GM21619 (cell line): ENCODE results near the gene FAM120A.

Source experiments
- ATAC-seq: cut with Tn5 transposase; IDR thresholded peaks from one replicate; pipeline ENCODE4 v1.9.1; 2021; ENCODE audit not compliant: unreplicated experiment

FAM120A gene

DNA sequence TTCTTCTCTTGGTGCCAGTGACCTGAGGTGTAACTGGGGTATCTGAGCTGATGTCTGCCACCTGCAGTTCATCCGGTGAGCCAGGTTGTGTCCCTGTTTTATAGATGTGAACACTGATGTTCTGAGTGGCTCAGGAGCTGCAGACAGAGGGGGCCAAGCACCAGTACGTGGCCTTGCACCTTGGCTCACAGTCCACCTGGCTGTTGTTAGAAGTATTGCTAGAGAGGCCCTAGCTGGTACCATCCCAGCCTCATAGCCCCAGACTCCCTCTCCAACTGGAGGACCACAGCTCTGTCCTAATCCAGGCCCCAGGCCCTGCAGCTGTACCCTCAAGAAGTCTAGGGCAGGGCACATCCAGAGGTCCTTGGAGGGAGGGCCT is 141.1 kb downstream of the FAM120A start:
- ATAC-seq = no peak

DNA sequence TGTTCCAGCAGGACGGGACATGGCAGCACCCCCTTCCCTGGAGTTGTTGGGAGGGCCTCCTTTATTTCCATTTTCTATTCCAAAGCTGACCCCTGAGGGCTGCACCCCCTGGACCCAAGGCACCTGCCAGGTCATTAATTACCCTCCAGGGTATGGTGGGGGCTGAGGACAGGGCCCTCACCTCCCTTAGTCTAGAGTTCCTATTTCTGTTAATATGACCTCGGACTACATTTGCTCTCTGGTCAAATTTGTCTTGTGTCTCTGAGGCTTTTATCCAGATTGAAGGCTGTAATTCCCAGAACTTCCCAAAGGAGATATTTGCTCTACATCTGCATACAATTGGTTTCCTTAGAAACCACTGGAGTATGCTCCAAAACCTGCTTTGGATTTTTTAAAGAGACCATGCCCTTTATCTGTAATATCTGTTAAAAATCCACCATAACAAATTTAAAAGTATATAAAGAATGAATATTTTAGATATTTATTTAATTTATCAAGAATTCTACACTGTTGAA is 141.7 kb downstream of the FAM120A start:
- ATAC-seq = no peak

DNA sequence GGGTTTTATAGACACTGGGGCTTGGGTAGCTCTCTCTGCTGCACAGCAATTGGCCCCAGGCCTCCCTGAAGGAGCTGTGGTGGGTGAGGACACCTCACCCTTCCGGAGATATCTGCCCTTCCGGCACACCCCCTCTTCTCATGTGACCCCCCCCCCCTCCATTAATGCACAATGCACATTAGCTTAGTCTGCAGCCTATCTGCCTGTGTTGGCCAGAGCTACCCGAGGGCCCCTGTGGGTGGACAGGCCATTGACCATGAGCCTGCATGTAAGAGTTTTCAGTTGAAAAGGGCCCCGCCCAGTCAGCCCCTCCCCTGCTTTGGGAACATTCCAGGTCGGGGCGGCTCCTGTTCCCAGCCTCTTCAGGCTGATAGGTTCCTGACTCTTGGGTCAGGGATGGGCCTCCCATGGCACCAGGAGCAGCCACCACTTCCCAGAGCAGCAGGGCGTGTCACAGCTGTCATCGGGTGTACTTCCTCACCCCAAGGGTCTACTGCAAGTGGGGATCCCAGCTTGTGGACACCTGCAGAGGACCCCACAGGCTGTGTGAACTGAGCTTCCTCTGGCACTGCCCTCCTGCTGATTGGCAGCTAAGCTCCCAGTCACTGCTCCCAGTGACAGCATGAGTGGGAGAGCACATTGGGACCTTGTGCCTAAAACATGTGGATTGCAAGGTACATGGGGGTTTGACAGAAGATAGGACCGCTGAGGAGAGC is 142.7 kb downstream of the FAM120A start:
- no peak for ATAC-seq

DNA sequence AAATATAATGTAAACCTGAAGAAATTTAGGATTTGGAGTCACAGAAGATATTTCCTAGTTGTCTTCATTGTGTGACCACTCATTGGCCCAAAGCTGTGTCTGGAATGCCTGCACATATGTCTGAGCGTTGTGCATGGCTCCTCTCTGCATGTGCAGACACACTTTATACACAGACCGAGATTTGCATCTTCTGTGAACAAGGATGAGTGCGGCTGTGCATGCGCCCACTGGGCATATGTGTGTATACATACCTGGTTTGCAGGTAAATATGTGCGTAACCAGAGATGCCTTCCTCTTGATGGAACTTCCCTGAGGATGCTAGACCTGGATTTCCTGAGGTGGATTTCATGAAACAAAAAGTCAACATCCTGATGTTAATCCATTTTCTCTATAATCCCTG is 144.0 kb downstream of the FAM120A start:
- no peak for ATAC-seq

DNA sequence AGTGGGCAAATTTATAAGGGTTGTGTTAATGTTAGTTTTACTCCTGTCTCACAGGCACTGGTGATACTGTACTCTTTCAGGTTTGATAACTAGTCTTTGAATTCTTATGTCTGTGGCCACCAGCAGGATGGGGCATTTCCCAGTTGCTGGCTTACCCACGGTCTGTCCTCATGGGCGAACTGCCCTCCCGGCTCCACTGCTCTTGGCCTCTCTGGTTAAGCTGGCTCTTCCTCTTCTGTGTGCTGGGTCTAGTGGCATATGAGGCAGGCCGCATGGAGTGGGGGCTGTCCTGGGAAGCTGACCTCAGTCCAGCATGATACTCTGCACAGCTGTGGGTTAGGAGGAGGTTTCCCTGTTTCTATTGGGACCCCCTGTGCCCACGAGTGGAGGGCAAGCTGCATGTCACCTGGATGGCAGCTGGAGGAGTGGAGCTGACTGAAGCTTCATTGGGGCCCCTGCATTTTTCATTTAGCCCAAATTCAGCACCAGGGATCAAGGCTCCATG is 144.4 kb downstream of the FAM120A start:
- no peak for ATAC-seq

DNA sequence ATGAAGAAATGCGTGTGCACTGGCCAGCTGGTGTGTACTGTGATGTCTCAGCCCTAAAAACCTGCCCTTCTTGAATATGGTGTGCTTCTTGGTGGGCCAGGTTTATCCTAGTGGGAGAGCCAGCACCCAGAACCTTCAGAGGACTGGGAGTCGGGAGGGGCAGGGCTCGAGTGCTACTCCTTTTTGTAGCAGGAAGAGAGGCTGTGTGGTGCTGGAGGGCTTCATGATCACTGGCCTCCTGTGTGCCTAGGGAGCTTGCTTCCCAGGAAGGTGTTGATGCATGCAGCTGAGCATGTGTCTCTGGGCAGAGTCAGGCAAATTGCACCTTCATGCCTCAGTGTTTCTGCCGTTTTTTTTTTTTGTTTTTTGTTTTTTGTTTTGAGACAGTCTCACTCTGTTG is 144.9 kb downstream of the FAM120A start:
- ATAC-seq = no peak

DNA sequence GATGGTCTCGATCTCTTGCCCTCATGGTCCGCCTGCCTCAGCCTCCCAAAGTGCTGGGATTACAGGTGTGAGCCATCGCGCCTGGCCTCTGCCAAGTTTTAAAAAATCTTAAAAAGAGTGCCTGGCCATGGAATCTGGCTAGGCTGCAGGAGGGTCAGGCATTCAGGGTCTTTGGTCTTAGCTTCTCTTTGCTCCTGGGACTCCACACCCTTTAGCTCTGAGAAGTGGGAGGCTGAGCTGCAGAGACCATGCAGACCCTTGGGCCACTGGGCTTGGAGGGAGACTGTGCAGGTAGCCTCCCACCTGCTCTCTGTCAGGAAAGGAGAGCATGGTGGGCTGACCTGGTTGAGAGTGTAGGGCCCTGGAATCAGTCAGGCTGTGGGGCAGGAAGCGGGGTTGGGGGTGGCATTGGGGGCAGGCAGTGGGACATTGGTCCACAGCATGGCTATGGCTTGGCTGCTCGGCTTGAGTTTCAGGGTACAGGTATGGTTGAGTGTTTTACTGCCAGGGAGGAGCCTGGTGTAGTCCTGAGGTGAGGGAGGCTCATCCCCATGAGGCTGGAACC is 145.7 kb downstream of the FAM120A start:
- no peak for ATAC-seq

DNA sequence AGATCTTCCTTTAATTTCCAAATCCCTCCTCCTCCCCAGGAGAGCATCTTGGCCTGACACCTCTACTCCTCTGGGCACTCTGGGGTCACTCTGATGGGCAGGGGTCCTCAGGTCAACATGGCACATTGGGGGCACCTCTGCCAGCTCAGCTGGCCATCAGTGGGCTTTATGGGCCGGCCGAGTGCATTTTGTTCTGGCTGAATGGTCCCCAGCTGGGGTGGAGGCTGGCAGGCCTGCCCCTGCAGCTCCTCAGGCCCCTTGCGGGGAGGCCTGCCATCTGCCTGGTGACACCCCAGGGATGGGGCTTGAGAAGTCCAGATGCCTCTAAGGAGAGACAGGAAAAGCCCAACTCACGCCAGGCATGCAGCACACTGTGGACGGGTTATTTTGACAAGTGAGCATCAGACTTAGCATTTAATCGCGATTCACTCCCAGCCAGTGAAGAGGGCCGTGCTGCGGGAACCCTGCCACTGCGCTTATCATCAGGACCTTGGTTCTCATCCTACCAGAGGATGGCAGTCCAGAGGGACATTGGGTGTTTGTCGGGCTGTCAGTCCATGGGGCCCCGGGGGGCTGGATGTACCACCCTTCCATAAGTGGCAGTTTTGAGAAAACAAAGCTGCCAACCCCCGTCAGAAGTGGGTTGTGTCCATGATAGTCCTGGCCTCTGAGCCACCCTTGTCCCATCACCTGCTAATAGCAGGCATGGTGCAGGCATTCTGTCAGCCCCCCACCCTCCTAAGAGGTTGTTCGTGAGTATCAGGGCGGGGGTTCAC is 146.6 kb downstream of the FAM120A start:
- no peak for ATAC-seq

DNA sequence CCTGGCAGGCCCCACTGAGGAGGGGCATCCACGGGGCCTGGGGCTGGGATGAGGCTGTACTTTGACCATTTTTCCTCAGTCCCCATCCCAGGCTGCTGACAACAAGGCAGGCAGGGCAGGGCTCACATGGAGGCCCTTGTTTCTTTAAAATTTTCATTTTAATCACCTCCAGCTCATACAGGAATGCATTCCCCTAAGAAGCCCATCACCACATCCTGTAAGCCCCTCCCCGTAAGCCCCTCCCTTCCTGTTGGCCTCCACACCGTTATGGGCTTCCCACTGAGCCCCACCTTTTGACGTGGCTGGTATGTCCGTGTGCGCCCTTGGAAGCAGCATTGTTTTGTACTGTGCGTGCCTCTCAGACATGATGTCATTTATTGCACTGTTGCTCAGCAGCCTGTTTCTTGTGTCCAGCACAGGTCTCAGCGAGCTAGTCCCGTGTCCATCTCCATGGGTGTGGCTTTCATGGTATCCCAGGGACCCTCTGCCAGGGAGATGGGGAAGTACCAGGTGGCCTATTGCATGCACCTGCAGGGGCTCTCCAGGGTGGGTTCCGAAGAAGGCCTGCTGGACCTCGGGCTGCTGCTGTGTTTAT is 147.3 kb downstream of the FAM120A start:
- ATAC-seq = no peak

DNA sequence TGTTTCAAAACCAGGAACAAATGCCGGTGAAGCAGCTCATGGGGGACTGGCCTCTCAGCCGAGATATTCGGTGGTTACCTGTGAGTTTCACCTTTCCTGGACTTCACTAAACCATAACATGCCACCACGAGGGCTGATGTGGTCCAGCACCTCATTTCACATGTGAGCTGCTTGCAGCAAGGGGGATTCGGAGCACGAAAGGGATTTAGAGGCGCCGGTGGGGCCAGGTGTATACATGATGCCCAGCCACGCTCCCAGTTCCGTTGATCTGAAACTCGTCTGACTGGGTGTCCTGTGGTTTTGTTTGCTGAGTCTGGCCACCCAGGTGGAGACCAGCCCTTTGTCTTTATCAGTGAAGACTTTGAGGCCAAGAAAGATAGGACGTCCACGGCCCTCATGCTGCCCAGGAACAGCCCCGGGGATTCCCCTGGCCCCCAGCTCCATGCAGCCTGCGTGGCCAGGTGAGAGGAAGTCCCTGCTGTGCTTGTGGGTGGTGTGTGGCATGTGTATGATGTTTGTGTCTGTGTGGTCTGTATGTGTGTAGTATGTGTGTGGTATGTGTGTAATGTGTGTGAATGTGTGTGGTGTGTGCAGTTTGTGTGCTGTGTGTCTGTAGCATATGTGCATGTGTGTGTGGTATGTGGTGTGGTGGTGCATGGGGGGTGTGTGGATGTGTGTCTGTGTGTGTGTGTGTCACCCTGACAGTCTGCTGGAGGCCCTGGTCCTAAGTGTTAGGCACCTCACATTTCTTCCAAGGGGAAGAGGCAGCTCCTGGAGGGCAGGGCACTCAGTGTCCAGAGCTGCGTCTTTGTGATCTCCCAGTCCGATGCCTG is 148.3 kb downstream of the FAM120A start:
- ATAC-seq = no peak

DNA sequence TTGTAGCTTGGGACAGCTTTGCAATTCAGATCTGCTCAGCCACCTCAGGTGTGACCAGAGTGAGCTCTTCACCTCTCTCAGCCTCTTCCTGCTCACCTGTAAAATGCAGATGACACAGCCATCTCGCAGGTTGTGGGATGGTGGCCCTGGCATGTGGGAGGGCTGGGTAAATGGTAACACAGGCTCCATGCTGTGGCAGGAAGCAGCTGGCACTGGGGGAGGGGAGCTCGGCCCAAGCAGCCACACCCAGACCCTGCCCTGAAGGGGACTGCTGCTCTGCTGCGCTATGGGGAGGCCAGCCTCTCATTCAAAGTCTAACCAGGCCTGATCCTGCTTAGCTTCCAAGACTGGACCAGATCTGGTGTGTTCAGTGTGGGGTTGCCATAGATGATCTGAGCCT is 149.0 kb downstream of the FAM120A start:
- no peak for ATAC-seq

DNA sequence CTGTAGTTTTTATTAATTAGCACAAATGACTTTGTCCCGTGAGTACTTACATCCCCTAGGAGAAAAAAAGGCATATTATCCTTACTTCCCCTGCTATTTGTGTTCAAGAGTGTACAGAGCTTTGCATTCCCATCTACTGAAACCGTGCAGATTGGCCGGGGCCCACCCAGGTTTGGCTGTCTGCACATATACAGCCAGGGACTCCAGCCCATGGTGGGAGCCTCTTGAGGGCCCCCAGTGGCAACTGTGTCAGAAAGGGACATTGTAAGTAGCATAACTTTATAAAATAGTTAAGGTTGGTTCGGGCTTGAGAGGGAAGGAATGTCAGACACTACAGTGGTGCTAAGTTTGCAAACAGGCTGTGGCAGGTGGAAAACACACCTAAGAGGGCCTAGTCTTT is 149.6 kb downstream of the FAM120A start:
- ATAC-seq = no peak

DNA sequence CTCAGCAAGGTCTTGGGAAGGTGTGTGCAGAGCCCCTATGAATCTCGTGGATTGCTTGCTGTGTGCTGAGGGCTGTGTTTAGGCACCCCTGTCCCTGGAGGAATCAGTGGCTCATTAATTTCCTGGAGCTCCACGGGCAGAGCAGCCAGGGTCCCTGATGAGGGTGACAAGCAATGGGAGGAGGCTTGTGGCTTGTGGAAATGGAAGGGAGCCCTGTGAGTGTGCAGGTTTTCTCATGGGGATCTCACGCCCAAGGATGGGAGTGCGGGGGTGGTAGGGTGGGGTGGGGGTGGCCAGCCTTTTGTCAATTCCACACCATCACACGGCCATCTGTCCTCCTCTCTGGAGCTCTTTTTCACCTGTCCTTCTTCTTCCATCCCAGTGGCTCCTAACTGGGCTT is 150.2 kb downstream of the FAM120A start:
- ATAC-seq = no peak

DNA sequence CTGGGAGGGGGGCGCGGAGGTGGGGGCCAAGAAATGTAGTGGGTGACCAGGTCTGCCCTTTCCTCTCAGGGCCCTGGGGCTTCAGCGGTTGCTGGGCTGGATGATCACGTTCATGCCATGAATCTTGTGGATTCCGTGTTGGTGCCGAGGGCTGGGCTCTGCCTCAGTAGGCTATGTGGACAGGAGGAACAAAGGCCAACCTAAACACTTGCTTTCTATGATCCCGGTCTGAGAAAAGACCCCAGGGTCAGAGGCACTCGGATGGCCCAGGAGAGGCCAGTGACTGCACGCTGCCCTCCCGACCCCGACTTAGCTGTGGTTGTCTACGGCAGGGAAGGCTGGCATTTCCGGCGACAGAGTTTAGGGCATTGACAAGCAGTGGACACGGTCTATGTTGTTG is 151.5 kb downstream of the FAM120A start:
- ATAC-seq = no peak

DNA sequence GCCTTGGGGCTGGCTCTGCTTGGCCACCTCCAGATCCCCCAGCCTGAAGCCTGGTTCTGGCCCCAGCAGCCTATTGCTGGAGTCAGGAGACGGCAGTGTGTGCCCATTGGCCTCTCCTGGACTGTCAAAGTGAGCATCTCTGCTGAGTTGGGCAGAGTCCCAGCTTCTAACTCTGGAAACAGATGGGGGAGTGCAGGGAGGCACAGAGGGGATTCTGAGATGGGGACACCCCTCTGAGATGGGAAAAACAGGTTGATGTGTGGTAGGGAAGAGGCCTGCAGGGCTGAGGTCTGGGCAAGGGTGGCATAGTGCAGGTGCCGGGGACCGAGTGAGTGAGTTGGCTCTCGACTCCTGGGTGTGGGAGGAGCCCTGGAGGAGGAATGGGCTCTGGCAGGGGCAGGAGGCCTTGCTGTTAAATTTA is 152.4 kb downstream of the FAM120A start:
- no peak for ATAC-seq

DNA sequence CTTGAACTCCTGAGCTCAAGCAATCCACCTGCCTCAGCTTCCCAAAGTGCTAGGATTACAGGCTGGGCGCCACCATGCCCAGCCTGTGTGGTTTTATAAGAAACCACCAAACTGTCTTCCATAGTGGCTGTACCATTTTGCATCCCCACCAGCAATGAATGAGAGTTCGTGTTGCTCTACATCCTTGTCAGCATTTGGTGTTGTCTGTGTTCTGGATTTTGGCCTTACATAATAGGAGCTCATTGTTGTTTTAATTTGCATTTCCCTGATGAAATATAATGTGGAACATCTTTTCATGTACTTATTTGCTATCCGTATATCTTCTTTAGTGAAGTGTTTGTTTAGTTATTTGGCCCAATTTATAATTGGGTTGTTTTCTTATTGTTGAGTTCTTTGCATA is 154.7 kb downstream of the FAM120A start:
- no peak for ATAC-seq

DNA sequence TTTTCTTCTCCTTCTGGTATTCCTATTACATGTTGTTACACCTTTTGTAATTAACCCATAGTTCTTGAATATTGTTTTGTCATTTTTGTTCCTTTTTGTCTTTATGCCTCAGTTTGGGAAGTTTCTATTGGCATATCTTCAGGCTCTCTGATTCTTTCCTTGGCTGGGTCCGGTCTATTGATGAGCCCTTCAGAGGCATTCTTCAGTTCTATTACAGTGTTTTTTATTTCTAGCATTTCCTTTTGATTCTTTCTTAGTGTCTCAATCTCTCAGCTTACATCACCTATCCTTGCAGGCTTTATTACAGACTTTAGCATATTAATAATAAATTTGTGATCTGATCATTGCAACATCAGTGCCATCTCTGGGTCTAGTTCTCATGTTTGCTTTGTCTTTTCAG is 158.7 kb downstream of the FAM120A start:
- ATAC-seq = no peak

DNA sequence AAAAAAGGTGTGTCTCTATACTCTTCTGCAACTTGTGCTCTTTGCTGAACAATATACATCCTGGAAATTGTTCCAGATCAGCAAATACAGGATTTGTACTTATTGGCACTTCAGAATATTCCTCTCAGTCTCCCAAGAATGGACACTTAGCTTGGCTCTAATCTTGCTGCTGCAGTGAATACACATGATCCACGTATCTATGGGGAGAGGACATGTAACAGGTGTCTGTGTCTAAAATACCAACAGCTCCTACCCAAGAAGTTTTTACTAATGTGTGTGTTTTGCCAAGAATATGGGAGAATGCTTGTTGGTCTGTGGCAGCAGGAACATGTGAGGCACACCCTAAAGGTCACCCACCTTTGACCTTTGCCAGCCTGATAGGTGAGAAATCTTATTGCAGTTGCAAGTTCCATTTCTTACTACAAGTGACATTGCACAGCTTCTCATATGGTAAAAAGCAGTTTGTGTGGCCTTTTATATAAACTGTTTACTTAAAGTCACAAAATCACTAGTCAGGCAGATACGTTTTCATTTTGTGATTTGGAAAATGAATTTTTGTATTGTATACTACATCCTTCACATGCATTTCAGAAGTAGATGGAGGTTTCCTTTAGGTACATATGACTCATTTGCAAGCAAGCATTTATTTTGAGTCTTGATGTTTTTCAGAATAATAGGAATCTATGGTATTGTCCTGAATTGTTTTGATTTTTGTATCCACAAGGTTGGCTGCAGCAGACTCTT is 160.7 kb downstream of the FAM120A start:
- ATAC-seq = no peak

DNA sequence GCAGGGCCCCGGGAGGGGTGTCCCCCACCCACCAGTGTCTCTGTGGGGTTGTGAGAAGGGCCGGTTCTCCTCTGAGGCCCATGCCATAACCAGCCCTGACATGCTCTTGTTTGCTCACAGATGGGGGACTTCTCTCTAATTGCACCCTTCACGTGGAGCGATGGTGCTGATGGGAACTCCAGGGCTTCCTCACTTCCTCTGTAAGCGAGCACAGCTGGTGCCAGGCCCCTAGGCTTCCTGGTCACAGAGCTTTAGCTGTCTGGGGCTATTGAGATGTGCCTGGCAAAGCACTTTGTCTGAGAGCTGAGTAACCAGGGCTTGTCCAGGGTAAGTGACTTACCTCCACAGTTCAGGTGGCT is 161.3 kb downstream of the FAM120A start:
- ATAC-seq = no peak

DNA sequence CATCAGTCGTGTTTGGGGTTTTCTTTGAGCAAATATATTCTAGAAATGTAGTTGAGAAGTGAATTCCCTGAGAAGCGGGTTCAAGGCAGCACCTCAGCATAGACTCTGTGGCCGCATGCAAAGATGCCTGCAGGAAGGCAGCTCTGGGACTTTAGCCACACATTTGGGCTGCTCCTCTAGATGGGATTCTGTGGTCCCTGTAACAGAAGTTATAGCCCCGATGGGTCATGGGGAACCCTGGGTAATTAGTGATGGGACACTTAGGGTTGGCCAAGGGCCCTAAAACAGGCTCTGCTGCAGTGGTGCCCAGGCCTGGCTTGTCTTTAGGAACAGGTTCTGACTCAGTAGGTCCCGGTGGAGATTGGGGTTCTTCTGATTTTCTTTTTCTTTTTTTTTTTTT is 161.7 kb downstream of the FAM120A start:
- ATAC-seq = no peak
